HFF-Myc (cell line): Measurements from ENCODE around the gene MTMR4.
A peak's percentile ranks its signal among the peaks of the same experiment; 100 is the strongest.

ENCODE experiments used
- DNase-seq: peaks from one replicate; pipeline ENCODE4 v3.0.0-alpha.2; 2011; ENCODE audit warnings: low read depth; ENCODE audit errors: extremely low read depth
- H3K4me3 ChIP-seq: replicated peaks from 2 replicates; pipeline ENCODE4 v1.5.1; 2011; ENCODE audit warnings: low read depth, mild to moderate bottlenecking, control low read depth, low read length
- CTCF ChIP-seq: IDR thresholded peaks from 2 replicates; pipeline ENCODE4 v1.5.1; 2012; ENCODE audit warnings: mild to moderate bottlenecking, low read depth, low read length, control low read depth; ENCODE audit errors: missing control alignments

The MTMR4 gene

GRCh38 chr17:58468944-58469343 is 45.5 kb downstream of the MTMR4 start:
- no peak for TF ChIP-seq CTCF
- no peak for DNase-seq
- no peak overlapping the region for H3K4me3 ChIP-seq

GRCh38 chr17:58455491-58455890 is 58.9 kb downstream of the MTMR4 start:
- H3K4me3 ChIP-seq: no peak overlapping the region
- DNase-seq: no peak
- TF ChIP-seq CTCF: no peak

- no peak for DNase-seq
- TF ChIP-seq CTCF: no peak
- no peak overlapping the region for H3K4me3 ChIP-seq
Measured at GRCh38 chr17:58452738-58453137, 61.7 kb downstream of the MTMR4 start.

- peak; percentile 86 for TF ChIP-seq CTCF
- DNase-seq: peak; percentile 65
- no peak overlapping the region for H3K4me3 ChIP-seq
Measured at GRCh38 chr17:58447039-58447975, 67.1 kb downstream of the MTMR4 start.

GRCh38 chr17:58446086-58446485 is 68.4 kb downstream of the MTMR4 start:
- TF ChIP-seq CTCF: no peak
- DNase-seq: no peak

More at GRCh38 chr17:58446086-58446485, 68.4 kb downstream of the MTMR4 start:
- H3K4me3 ChIP-seq: no peak overlapping the region
